HG03159 (cell line): ENCODE data around the gene IPMK.

ENCODE experiments used
- ATAC-seq: cut with Tn5 transposase; IDR thresholded peaks from one replicate; pipeline ENCODE4 v1.9.1; 2021; ENCODE audit warnings: mild to moderate bottlenecking, moderate library complexity; ENCODE audit not compliant: unreplicated experiment

The IPMK gene

DNA sequence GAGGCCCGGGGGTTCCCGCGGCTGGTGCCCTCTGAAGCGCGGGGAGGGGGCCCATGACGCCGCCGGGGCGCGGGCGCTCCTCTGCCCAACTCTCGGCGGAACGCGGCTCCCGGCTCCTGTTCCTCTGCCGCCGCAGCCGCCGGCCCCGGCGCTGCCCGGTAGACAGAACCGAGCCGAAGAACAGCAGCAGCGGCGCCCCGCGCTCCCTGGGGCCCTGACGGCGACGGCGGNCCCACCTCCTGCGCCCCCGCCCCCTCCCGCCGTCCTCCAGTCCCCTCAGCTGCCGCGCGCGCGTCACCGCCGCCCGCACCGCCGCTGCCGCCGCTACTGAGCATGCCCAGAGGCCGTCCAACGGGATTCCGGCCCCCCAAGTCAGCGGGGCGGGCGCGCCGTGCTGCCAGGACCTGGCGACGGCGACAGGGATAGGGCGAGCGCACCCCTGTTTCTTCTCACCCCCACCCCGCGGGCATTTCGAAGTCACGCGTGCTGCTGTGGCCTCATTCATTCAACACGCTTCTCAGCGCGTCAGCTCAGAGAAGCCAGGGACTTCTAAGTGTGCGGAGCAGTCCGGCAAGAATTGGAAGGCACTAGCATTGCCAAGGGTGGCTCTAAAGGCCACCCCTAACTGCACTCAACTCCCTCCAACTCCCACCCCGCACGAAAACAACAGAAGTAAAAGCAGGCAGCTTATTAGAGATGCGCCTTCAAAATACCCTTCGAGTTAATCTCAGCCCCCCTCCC lies at the start of gene IPMK:
TSS of gene IPMK (minus strand) at position 182 of the 741 bp plus-strand sequence. CDS start 283 bp downstream, outside the sequence.
- ATAC-seq, result peak; percentile 57

DNA sequence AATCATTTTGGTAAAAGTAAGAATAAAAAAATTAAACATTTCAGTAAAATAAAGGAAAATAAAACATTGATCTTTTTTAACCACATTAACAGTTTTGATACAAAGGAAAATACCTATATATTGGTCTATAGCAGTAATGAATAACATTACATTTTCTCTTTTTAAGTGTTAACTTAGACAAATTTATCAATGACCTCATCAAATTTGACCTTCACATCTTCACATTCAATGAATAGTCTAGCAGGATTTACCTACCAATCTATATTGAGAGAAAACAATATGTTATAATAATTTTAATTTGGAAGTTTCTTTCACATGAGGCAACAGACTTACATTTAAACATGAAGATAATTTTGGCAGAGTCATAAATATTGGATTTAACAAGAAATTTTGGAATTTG lies 49.2 kb upstream of the IPMK start:
- ATAC-seq, result no peak

DNA sequence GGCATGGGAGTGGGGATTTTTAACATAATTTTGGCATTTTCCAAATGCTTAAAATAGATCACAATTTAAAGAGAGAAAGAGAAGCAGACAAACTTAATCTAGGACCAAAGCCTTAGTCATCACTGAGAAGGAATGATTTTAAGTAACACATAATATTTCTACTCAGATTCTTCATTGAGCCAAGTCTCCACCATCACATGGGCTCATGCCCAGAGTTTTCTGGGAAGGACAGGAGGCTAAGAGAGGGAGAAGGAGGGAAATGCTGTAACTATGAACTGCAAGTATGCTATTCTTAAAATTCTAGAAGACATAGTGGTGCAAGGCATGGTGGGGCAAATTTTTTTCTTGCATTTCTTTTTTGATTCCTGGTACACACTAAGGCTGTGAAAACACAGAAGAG lies 43.3 kb upstream of the IPMK start:
- ATAC-seq, result no peak

DNA sequence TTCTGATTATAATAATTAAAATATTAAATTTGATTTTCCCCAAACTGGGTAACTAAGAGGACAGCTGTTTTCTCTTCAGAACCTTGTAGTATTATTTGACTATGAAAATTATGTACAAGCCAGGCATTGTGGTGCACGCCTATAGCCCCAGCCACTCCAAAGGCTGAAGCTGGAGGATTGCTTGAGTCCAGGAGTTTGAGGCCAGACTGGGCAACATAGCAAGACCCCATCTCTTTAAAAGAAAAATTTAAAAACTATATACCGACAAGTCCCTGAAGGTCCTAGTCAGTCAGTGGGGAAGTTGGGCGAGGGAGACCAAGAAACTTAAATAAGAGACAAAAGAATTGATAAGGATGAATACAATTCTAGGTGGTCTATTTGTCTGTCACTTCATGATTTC lies 40.0 kb upstream of the IPMK start:
- no peak for ATAC-seq

DNA sequence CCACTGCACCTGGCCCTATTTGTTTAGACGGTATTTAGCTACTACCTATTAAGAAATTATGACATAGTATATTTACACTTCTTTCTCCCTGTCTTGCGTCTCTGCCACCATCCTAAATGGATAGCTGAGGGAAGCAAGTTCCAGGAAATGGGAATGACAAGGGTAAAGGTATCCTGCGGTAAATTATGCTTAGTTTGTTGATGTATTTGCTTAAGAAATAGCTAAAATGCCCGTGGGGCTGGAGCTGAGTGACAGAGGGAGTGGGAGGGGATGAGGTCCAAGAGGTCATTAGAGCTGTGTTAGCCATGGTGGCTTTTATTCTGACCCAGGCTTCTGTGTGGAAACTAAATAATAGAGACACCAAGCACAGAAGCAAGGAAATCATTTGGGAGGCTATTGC lies 38.1 kb upstream of the IPMK start:
- no peak for ATAC-seq

DNA sequence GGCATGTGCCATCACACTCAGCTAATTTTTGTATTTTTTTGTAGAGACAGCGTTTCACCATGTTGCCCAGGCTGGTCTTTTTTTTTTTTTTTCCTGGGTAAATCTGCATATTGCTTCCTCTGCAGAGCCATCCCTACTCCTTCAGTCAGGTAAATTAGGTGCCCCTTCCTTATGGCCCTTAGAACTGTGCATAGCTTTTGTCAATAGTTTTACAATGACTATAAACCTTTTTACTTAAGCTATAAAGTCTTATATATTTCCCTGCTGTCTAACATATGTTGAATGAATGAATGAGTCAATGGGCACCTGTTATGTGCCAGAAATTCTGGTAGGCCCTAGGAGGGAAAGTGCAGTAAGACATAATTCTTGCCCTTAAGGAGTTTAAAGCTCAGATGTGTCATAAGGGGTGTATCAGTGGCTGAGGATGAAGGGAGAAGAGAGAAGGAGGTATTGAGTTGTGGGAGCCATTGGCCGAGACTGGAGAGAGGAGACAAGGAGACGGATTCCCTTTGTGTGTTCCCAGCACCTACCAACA lies 36.5 kb upstream of the IPMK start:
- no peak for ATAC-seq

DNA sequence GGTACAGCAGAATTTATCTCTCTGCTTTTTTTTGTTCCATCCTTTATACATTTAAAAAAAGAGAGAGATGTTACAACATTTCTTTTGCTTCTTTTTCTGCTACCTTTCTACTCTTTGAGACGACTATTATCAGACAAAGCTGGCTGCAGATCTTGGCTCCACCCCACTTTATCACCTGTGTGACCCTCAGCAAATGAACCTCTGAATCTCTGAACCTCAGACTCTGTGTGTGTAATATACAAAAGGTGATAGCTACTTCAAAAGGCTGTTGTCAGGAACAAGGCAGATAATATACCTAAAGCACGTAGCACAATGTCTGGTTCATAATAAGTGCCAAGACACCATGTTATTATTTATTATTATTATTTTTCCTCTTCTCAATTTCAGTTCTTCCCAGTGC lies 34.6 kb upstream of the IPMK start:
- no peak for ATAC-seq

DNA sequence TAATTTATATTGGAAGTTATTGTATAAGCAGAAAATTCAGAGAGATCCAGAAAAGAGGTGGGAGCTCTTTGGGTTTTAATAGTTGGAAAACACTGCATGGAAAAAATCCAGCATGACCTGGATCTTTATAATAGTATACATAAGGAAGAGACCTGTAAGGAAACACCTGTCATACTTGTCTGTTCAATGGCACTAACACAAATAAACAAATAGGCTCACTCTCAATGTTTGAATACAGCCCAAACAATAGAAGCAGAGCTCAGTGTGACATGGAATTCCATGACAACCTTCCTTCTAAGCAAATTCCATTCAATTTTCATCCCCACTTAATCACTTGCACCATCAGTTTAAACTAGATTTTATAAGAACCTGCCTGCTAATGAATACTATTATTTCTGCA lies 33.0 kb upstream of the IPMK start:
- ATAC-seq, result no peak

DNA sequence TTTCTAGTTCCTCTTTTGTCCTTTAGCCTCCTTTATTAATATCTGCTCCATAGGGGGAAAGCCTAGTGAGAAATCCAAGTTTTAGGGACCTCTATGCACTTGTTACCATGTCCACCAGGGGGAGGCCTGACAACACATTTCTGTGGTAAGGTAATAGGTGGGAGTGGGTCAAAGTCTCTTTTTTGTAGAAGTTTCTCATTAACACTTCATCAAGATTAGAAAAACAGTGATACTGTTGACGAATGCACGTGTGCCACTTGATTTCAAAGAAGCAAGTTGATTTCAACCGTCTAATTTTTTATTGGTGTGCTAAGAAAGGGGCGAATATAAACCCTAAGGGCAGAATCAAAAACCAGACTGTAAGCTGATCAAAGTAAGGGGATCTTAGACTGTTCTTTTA lies 31.9 kb upstream of the IPMK start:
- ATAC-seq, result peak; percentile 94

DNA sequence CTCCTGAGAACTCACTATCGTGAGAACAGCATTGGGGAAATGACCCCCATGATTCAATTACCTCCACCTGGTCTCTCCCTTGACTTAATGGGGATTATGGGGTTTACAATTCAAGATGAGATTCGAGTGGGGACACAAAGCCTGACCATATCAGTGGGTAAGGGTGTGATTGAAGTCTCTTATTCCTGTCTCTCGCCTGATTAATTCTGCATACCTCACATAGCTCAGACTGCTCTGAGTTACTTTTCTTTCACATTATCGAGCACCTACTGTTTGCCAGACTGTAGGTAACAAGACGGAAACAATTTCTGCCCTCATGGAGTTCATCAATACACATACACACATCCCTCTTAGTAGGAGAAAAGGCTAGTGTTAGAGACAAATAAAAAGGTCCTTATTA lies 26.3 kb upstream of the IPMK start:
- ATAC-seq, result no peak

DNA sequence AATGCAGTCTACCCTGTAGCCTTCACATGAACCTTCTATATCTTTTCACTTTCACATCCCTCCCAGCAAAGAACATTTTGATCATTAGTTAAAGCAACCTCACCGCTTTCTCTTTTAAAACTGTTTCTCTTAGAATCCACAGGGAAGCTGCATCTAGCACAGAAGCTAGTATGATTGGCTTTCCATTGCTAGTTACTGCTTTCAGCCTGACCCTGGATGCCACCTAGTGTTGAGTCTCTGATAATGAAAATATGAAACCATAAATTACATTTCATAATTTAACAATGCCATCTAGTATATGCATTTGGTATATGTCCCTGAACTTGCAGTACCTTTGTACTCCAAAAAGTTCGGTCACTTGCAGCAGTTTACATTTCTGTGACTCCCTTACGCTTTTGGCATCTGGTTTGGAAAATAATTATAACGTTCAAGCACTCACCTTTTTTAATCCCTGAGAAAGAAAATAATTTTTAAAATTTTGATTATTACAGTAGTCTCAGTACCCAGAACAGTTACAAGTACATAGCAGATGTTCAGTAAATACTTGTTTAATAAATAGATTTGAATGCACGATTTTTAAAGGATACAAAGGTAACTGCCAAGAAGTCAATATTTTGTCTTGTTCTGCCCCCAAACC lies 24.0 kb upstream of the IPMK start:
- ATAC-seq, result peak; percentile 91

DNA sequence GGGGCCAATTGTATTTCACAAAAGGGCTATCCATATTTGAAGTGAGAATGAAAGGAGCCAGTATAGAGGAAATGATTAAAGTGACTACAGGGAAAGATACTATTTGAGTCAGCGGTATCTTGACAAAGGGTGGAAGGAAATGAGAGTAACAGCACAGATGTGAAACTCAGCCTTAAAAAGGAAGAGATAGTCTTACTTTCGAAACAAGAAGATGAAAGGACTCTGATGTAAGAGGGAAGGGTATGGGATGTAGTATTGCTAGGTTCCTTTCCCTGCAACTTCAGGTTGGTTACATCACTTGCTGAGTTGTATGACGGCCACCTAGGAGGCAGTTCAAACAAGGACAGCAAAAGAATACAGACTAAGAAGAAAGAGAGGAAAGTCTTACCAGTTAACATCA lies 14.9 kb upstream of the IPMK start:
- ATAC-seq, result peak; percentile 99

DNA sequence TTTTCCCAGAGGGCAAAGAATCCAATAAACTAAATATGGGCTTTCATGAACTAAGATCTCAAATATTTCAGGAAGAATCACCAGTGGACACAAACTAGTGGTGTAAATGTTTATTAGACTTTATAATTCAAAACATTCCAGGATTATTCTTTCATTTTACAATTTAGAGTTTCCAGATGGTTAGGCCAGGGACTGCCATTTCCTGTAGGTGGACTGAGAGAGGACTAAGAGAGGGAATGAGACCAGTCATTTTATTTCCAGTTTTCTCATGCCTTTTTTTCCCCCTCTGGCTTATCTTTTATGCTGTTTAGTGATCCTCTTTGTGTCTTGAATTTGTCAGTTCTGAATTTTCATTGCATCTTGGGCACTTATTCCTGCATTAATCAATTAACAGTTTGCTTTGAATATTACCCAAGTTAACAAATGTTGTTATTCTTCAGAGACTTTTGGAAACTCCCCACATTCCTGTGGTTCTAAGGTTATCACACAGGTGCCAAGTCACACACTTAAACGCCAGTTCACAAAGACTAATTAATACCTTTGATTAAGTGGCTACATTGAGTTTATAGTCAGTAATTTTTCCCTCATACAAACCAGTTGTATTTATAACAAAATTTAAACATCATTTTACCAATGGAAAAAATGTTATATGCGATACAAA lies 13.5 kb upstream of the IPMK start:
- ATAC-seq, result no peak

DNA sequence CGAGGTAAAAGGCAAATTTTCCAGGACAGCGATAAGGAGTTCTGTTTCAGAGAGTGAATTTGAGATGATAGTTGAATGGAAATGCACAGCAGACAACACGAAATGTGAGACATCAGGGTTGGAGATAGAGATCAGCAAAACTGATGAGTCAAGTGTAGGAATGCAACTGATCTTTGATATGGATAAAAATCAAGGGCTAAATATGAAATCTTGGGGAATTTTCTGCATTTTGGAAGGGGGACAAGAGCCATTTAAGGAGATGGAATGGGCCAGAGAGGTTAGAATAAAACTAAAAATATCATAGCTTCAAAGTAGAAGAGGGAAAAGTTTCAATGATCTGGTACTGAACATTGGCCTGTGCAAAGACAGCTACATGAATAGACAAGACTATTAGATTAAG lies 12.8 kb upstream of the IPMK start:
- ATAC-seq, result no peak

DNA sequence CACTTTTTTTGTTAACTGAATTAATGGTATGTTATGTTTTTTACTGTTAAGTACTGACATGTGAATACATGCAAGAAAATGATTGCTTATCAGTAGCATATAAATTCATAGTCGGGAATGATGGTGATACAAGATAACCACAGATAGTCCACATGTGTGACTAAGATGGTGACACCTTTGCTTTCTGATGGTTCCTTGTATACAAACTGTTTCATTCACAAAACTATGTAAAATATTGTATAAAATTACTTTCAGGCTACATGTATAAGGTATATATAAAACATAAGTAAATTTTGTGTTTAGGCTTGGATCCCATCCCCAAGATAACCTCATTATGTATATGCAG lies 11.2 kb upstream of the IPMK start:
- ATAC-seq, result no peak

DNA sequence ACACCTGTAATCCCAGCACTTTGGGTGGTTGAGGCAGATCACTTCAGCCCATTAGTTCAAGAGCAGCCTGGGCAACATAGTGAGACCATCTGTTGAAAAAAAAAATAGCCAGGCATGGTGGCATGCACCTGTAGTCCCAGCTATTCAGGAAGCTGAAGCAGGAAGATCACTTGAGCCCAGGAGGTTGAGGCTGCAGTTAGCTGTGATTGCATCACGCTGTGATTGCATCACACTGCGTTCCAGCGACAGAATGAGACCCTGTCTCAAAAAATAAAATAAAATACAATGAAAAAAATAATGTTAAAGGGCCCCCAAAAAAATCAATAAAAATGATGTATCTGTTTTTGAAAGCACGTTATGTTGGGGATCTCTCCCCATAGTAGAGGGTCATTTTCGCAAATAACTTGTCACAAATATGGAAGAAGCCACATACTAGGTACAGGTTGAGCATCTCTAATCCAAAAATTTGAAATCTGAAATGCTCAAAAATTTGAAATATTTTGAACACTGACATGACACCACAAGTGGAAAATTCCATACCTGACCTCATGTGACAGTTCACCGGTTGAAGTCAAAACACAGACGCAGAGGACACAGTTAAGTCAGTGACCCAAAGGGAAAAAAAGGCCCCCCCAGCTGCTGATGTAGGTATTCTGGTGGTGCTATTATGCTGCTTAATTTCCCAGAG lies 10.7 kb upstream of the IPMK start:
- no peak for ATAC-seq

DNA sequence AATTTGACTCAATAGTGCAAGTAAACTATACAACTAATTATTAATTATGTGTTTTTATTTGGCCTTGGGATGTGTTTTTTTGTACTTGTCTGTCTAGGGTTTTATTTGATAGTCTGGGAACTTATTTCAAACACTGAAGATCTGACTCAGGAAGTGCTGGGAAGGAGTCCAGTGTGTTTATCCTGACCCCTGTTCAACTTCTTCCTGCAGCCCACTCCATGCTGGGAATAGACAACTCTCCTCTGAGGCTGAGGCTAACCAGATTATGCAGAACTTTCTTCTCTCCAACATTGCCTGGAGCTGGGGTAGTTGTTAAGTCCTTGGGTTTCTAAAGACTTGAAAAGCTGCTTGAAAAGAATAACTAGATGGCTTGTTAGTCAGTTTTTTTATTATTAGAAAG lies 8.2 kb upstream of the IPMK start:
- ATAC-seq, result no peak

DNA sequence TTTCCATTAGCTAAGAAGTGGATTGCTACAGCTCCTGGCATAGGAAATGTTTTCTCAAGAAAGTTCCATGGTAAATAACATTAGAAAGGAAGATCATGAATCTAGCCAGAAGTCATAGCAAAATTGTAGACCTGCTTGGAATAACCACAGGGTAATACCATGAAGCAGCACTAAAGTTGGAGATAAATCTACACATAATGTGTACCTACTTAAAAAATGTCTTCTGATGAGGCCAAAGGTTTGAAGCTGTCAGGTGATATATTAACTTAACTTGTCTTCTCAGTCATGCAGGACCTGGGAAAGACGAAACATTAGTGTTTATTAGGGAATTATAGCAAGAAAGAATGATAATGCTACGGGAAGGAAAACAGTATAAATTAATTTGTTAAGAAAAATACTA lies 7.6 kb upstream of the IPMK start:
- no peak for ATAC-seq

DNA sequence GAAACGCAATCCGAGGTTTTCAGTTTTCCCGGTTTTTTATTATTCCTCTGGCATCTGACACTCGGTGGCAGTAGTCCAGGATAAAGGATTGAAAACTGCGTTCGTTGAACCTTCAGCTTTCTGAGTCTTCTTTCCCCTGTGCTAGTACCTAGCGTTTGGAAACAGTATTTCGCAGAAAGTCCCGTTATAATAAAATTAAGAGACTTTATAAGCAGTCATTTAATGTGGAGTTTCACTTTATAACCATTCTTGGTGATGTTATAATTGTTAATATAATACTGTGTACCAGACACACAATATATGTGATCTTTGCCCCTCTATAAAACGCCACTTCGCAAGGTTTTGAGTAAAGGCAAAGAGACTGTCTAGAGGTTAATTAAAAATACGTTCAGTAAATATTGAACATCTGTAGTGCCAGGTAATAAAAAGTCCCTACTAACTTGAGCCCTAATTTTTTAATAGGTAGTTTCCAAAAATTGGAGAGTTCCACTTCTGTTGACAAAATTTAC lies 2.1 kb upstream of the IPMK start:
- no peak for ATAC-seq

DNA sequence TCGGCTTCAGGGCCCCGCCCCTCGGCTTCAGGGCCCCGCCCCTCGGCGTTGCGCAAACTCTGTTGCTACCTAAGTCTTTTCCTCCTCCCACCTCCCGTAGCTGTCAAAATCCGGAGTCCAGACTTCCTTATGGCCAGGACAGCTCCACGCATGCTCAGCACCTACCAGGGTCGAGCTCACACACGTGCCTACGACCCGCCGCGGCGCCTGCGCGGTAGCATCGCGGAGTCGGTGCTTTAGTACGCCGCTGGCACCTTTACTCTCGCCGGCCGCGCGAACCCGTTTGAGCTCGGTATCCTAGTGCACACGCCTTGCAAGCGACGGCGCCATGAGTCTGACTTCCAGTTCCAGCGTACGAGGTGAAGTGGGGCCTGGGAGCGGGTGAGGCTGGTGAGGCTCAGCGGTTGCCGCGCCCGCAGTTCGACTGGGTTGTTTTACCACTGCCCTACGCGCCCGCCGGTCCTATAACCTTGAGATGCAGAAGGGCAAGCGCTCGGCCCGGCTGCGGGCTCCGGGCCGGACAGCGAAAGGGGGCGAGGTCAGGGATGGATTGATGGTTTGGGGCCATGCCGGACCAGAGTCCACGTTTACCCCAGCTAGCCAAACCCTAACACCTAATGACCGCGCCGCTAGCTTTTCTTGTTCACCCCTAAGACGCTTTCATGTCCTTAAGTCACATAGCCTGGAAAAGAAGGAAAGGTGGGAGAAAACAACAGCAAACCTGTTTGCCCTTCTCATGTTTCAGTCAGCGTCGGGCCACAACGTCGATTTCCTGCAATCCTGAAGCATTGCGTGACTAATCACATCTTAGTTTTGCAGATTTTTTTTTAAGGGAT lies 1.5 kb upstream of the IPMK start, which contains the start of gene CISD1:
TSS of gene CISD1 (plus strand) at position 217 of the 836 bp plus-strand sequence. CDS start at position 329, 112 bp downstream.
- peak; percentile 59 for ATAC-seq
